Fibroblast of skin of scalp (primary cell): ENCODE results near the gene SCN10A.

Experiments used
- DNase-seq: peaks from one replicate; pipeline ENCODE4 v3.0.0-alpha.2; 2013

Gene SCN10A

GRCh38 chr3:38763569-38763968 lies 52.4 kb downstream of the SCN10A start:
- no peak for DNase-seq

- no peak for DNase-seq
Measured at GRCh38 chr3:38758557-38758956, 57.5 kb downstream of the SCN10A start.

- DNase-seq, result no peak
Measured at GRCh38 chr3:38757721-38758120, 58.3 kb downstream of the SCN10A start.

- DNase-seq, result no peak
Measured at GRCh38 chr3:38756892-38757291, 59.1 kb downstream of the SCN10A start.

- no peak for DNase-seq
Measured at GRCh38 chr3:38755130-38755529, 60.9 kb downstream of the SCN10A start.

DNA sequence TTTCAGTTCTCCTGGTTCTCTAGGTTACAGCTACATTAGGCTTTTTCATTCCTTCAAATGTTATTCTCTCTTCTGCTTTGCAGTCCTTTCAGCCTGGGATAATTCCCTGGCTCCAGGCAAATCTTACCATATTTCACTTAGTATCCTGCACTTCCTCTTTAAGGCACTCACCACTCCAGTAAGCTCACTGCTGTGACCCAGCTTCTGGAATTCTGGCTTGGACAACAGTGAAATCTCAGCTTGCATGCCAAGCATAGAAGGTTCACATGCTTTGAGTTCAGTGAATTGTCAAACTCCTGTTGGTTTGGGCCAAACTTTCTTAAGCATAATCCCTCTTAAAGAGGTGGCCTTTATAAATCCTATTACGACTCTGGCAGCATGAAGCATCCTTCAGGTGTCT lies 69.4 kb downstream of the SCN10A start:
- no peak for DNase-seq

- DNase-seq, result no peak
Measured at GRCh38 chr3:38743043-38743442, 73.0 kb downstream of the SCN10A start.

DNA sequence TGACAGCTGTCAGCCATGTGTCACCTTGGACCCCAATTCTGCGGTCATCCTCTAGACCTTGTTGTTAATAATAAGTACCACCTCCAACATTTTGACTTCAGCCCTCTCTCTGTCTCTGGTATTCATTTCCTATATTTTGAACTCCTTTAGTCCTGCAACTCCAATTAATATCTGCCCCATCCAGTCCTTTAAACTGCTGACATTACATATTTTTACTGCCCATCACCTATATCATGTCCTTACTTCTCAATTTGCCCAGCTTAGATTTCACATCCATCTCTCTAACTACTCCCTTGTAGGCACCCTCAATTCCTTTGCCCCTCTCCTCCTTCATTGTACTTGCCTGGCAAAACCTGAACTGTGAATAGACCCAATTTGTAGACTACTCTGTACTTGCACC lies 73.5 kb downstream of the SCN10A start:
- no peak for DNase-seq

DNA sequence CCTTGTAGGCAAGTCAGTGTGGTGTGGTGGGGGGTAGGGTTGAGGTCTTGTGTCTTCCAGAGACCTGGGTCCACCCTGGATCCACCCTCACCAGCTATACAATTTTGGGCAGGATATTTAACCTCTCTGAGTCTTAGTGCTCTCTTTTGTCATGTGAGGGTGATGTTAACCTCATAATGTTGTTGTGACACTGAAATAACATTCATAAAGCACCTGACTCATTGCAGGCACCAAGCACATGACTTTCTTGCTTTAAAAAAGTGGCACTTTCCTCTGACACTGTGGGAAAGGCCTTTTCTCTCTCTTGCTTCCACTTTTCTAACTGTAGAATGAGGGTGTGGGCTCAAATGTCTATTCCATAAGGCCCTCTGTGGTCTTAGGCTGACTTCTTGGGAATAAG lies 75.5 kb downstream of the SCN10A start:
- DNase-seq, result no peak

DNA sequence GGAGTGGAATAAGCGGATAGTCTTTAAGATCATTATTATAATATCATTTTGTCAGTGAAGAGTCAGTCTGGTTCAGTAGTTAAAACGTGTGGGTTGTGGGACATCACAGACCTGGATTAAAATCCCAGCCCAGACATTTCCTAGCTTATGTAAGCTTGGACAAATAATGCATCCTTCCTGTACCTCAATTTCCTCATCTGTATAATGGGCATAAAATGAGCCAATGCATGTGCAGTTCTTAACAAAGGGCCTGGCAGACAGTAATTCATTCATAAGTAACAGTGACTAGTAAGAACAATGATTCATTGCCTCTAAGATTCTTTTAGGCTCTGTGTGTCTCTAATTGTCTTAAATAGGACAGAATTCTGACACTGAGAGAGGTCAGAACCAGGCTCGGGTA lies 76.1 kb downstream of the SCN10A start:
- no peak for DNase-seq

GRCh38 chr3:38739396-38739689 lies 76.7 kb downstream of the SCN10A start:
- no peak for DNase-seq

DNA sequence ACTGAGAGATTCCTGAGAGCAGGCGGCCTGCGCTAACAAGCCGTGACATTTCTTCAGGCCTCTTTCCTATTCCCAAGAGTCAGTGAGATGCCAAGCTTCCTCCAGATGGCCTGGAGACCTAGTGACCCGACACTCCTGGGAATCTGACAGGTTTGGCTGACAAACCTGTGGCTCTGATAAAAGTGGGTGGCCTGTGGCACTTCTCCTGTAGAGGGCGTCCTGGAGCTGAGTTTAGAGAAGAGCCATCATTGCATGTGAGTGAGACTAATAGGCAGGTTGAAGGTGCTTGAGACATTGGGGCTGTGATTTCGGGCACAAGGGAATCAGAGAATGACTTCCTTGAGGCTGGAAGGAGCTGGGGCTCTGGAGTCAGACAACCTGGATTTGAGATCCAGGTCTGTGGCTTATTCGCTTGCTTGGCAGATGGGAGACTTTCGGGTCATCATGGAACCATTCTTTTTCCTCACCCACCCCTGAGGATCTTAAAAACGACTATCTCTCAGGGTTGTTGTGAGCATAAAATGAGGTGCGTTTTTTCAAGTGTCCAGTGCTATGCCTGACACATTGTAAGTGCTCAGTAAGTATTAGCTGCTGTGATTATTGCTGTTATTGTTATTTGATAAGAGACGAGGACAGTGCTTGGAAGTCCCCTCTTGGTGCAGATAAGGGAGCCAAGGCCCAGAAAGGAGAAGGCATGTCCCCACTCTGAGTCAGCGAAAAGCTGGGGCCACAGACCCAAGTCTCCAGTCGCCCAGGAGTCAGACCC lies 77.2 kb downstream of the SCN10A start:
- DNase-seq, result peak; percentile 40

- no peak for DNase-seq
Measured at GRCh38 chr3:38731522-38731921, 84.5 kb downstream of the SCN10A start.

DNA sequence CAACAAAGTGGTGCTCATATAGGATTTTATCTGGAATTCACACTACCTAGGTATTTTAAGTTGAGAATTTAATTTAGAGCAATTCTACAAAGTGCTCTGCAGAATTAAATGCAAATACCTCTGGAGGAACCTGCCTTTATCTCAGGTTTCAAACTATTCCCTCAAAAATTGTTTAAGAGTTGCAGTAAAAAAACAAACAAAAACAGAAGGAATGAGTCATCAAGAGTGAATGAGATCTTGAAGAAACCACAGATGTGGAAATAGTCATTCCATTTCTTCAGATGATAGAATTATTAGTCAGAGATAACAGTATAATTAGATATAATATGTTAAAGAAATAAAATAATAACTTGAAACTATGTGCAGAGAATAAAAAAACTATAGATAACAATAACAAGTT lies 85.7 kb downstream of the SCN10A start:
- DNase-seq, result peak; percentile 18

DNA sequence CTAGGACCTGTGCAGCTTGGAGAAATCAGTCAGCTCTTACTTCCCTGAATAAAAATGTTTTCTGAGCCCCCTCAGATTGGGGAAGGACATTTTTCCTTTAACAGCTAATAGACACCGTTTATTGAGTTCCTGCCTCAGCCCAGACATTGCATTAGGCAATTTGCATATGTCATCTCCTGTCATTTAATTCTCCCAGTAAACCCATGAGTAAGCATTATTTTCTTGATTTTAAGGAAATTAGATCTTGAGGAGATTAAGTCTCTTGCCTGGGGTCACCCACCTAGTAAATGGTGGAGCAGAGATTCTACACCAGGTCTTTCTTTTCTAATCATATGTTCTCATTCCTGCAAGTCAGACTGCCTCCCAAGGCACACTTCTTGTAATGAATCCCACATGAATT lies 88.0 kb downstream of the SCN10A start:
- DNase-seq, result no peak

DNA sequence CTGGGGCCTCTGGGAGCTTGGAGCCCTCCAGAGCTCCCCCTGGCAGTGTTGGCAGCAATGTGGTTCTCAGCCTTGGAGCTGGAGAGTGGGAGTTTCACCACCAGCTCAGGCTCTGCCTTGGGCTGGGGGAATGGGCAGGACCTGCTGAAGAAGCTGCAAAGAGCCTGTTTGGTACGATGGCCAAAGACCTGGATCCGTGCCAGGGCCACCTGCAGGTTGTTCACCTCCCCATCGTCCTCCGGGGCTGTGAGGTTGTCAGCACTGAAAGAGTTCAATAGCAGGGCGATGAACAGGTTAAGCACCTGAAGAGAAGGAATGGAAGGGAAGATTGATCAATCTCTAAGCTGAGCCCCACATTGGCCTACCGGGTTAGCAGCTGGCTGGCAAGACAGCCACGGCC lies 89.3 kb downstream of the SCN10A start:
- no peak for DNase-seq

DNA sequence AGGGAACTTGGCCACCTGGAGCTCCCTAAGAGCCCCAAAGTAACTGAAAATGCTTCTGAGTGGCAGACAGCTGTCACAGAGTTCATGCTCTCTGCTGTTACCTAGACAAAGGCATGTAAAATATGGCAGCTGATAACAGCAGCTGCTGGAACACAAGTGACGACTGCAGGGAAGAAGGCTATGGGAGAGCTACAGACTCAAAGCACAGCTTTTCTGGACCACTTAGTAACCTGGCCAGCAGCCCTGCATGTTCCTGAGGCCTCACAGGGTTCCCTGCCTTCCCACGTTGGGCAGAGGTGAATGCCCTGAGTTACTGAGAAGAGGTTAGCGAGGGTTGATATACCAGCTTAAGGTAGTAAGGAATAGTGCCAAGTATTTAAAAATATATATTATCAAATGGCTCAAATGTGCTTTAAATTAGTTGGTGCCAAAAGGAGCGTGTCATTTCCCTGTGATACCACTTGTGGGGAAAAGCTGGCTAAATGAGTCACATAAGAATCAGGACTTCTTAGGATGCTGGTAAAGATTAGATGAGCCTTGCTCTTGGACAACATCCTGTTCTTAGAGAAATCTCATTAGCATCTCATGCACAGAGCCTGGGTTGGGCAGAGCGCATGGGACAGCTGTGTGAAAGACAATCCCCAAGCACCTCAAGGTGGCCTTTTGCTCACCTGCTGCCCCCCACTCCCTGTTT lies 90.1 kb downstream of the SCN10A start:
- peak; percentile 19 for DNase-seq

DNA sequence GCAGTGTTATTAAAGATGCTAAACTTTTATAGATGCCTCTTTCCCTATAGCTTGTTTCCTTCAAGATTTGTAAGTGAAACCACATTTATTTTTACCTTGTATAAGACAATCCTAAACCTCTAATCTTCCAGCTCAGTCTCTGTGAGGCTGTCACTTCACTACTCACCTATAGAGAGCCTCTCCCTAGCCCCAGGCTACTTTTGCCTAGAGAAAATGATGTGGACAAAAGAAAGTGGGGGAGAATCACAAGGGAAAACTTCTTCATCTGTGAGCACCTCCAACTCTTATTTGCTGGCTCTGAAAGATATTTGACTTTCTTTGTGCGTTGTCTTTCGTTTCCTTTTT lies 91.7 kb downstream of the SCN10A start:
- DNase-seq, result no peak

DNA sequence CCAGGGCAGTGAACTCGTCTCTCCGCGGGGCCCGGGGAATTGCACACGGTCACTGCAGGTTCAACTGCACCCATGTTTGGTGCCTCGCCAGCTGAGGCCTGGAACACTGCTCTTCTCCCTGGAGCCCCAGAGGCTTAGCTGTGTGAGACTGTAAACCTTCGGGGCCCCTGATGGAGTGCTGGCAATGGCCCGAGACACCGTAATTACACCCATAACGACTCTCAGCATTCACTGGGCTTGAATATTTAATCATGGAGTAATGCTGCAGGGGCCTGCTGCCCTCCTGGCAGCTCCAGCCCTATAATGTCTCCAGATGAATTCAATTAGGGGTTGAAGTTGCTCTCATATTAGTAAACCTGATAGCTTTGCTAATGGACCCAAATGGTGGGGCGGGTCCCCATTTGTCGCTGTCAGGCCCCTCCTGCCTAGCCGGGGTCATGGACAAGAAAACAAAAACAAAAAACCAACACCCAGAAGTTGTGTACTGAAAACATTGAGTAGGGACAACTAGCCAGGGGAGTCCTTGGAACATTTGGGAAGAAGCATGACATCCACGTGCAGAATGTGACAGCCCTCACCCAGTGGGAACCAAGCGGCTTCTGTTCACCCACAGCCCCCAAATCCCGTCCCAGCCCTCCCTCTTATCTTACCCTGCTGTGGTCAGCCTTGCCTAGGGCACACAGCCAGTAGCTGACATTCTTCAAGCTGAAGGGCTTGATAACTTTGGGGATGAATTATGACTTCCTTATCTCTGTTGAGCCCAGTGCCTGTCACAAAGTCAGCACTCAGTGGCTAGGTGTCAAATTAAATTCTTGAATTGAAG lies 92.2 kb downstream of the SCN10A start:
- DNase-seq, result peak; percentile 7

DNA sequence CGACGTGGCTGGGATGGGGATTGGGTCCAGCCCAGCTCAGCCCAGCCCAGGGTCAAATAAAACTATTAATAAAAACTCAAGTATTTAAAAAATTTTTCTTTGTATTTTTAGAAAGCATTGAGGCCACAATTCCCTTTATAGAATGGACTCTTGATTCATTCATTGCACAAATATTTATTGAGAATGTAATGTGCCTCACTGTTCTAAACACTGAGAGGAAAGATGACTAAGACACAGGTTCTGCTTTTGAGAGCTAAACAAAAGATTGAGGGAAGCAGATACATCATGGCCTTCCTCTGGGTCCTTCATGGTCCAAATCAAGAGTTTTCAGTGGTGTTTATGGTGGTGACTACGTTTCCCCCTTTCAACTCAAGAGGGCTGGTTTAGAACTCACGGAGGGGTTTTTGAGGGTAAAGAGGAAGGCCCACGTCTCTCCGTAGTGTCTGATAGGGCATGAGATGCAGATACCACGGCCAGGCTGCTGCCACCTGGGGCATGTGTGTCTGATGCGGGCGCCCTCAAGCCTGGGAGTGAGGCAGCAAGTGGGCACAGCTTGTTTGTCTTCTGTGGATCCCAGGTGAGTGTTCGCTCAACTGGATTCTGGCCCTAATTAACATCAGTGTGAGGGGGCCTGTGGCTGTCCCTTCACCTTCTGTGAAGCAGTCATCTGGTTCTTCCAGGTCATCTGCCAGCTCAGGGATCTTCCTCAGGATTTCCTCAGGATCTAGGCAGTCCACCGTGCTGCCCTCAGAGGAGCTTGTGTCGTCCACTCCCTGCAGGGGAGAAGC lies 93.0 kb downstream of the SCN10A start:
- DNase-seq, result peak; percentile 46

DNA sequence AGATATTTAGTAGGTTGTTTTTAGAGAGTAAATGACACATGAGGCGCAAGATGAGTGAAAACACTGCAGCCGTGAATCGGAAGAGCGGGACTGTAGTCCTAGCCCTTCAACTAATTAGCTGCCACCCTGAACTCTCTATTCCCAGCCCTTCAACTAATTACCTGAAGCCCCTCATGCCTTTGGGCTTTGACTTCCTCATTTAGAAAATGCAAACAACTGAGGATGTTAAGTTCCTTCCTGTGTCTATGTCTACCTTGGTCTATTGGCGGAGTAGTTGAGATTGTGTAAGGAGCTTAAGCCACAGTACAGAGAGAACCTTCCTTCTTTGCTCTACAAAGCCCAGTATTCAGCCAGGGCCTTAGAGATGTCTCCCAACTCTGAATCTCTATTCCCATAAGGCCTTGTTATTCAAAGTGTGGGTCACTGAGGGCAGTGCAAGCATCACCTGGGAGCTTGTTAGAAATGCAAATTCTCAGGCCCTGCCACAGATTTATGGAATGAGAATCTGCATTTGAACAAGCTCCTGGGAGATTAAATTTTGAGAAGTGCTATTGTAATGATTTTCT lies 94.7 kb downstream of the SCN10A start:
- DNase-seq, result no peak

- DNase-seq, result no peak
Measured at GRCh38 chr3:38720465-38720864, 95.6 kb downstream of the SCN10A start.
